Small intestine (tissue), 7 donors: ENCODE results near the gene KCND3. TPM values are rescaled to one million over a fixed set of nuclear protein-coding genes. Genes with fewer than 3 reads are reported as not detected.
A peak's percentile ranks its signal among the peaks of the same experiment; 100 is the strongest.

Experiments
- DNase-seq, 2 donors: peaks; one replicate each; pipeline versions ENCODE4 v3.0.0 to v3.0.0-alpha.2; 2013
- FAIRE-seq: peaks from 2 replicates; lab custom pipeline; 2012; peaks lifted over from hg19 to GRCh38; lab: Jason Lieb, UNC
- H3K27ac ChIP-seq, 3 donors: one replicate each; pipeline ENCODE4 v1.5.1; 2013; ENCODE audit warnings: low read length in 2 of 3, mild to moderate bottlenecking in 2 of 3, control low read depth in 1 of 3, inconsistent platforms in 1 of 3, low read depth in 1 of 3, moderate library complexity in 1 of 3
- H3K27me3 ChIP-seq, 3 donors: one replicate each; pipeline ENCODE4 v1.6.1; 2013; ENCODE audit warnings: low read length in 3 of 3, inconsistent platforms in 1 of 3; ENCODE audit not compliant: control insufficient read depth in 3 of 3, insufficient read depth in 3 of 3
- H3K36me3 ChIP-seq, 3 donors: one replicate each; pipeline ENCODE4 v1.6.1; 2013; ENCODE audit warnings: low read length in 3 of 3, inconsistent platforms in 1 of 3, low read depth in 1 of 3, mild to moderate bottlenecking in 1 of 3, moderate library complexity in 1 of 3; ENCODE audit not compliant: control insufficient read depth in 3 of 3, insufficient read depth in 2 of 3
- H3K4me1 ChIP-seq, 3 donors: one replicate each; pipeline ENCODE4 v1.6.1; 2013; ENCODE audit warnings: low read length in 2 of 3, inconsistent platforms in 1 of 3, low read depth in 1 of 3, mild to moderate bottlenecking in 1 of 3, moderate library complexity in 1 of 3; ENCODE audit not compliant: control insufficient read depth in 3 of 3, insufficient read depth in 2 of 3
- H3K4me3 ChIP-seq, 3 donors: one replicate each; pipeline ENCODE4 v1.5.1; 2013; ENCODE audit warnings: low read length in 3 of 3, control low read depth in 1 of 3, inconsistent platforms in 1 of 3, low read depth in 1 of 3, mild to moderate bottlenecking in 1 of 3, moderate library complexity in 1 of 3
- H3K9me3 ChIP-seq, 2 donors: one replicate each; pipeline ENCODE4 v1.6.1; 2013; ENCODE audit warnings: low read depth in 1 of 2, low read length in 1 of 2; ENCODE audit not compliant: control insufficient read depth in 2 of 2, insufficient read depth in 1 of 2
- WGBS, 3 donors: extraction: QIAGEN DNeasy Blood & Tissue Kit; methylation state at CpG; one replicate each; pipeline ENCODE4 v1.1.7; 2013; 5-methylcytosine and 5-hydroxymethylcytosine counted together
- polyA plus RNA-seq, 4 donors: library from polyadenylated mRNA; stranded (reverse) in 3 of 4; unstranded in 1 of 4; fragments of 200-250 nt in 3 of 4; fragments of 120-200 nt in 1 of 4; gene quantifications; one replicate each; pipeline versions ENCODE4 v1.2.1 to v1.2.3, GENCODE V29; 2013
- donor health status: healthy with polysubstance abuse.
- donor health status: control.
- donor health status: control.
- donor health status: Bipolar disorder and iron deficiency.
- donor health status: healthy.

KCND3 gene
- polyA plus RNA-seq, 4 donors: 0.27 to 1.8 (median 0.86) TPM; not detected in 1

DNA sequence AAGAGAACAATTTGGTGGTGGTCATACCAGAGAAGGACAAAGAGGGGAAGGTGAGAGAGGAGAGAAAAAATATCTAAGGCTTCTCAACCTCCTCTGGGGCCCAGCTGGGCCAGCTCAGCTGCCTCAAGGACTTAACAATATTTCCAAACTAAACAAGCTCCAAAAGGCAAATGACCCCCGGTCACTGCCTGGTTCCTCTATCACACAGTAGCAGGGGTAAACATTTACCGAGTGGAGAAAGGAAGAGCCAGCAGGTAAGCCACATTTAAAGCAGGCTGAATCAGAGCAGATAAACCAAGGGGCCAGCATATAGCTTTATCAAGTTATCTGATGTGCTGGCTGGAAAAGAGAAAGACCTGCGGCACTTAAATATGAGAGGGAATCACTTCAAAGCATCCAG lies 102.1 kb downstream of the KCND3 start:
- Histone ChIP-seq H3K4me1 (no peaks in the 10 kb centered on the region), H3K27me3 (peaks cover 0 to 6% (median 0%) of the 10 kb centered on the region in 3 donors), H3K27ac (no peak overlapping the region), H3K9me3 (no peaks in the 10 kb centered on the region), H3K36me3 (no peaks in the 10 kb centered on the region), H3K4me3 (no peak overlapping the region)
- DNase-seq (no peak), FAIRE-seq (no peak)
- 10 to 41% (median 30%) methylated on average over 3 of the region's 3 CpGs for WGBS, 3 donors

DNA sequence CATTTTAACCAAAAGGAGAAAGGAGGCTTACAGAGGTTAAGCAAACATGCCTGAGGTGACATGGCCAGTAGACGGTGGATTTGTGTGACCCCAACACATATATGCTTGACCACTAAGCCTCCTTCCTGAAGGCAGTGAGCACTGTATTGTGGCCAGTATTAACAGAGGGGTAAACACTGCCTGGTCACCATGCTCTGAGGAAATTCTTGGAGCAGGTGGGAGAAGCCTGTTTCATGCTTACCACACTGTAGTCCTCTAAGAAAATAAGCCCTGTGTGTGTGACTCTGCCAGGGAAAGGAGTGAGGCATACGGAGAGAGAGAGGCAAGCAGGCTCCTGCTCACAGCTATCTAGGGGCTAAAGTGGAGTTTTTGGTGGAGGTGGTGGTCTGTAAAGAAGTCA lies 102.7 kb downstream of the KCND3 start:
- Histone ChIP-seq H3K27ac (peak overlapping the region in 1 of 3 donors; percentile 19), H3K9me3 (no peaks in the 10 kb centered on the region), H3K36me3 (no peaks in the 10 kb centered on the region), H3K4me1 (no peaks in the 10 kb centered on the region), H3K4me3 (no peak overlapping the region), H3K27me3 (peaks cover 0 to 6% (median 0%) of the 10 kb centered on the region in 3 donors)
- 48 to 60% (median 52%) methylated on average over 2 of the region's 2 CpGs for WGBS, 3 donors
- DNase-seq: no peak
- FAIRE-seq: no peak

DNA sequence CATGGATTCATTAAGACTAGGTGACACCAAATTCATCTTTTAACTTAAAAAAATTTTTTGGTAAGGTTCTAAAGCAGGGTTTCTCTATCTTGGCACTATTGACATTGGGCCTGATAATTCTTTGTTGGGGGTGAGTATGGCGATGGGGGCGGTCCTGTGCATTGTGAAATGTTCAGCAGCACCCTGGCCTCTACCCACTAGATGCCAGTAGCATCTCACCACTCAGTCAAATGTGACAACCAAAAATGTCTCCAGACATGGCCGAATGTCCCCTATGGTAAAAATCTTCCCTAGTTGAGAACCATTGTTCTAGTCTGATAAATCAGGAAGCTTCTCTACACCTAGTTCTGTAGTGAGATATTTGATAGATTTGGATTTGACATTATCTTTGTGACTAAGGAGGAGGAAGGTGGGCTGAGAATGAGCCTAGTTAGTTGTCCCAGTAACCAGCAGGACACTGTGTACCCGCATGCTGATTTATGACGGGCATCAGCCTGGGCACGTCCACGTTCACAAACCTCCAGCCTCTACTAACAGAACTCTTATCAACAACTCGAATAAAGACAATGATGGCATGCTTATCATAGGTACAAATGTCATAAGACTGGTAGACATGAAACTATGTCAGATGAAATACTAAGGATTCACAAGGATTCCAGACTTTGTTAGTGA lies 104.6 kb downstream of the KCND3 start:
- no peak overlapping the region for H3K4me3 ChIP-seq
- no peak for DNase-seq
- H3K27ac ChIP-seq: no peak overlapping the region
- FAIRE-seq: no peak
- H3K27me3 ChIP-seq: peaks cover 0 to 6% (median 0%) of the 10 kb centered on the region in 3 donors
- H3K9me3 ChIP-seq: no peaks in the 10 kb centered on the region
- no peaks in the 10 kb centered on the region for H3K36me3 ChIP-seq
- H3K4me1 ChIP-seq: no peaks in the 10 kb centered on the region
- WGBS, 3 donors: 71 to 82% (median 79%) methylated on average over 8 of the region's 8 CpGs

DNA sequence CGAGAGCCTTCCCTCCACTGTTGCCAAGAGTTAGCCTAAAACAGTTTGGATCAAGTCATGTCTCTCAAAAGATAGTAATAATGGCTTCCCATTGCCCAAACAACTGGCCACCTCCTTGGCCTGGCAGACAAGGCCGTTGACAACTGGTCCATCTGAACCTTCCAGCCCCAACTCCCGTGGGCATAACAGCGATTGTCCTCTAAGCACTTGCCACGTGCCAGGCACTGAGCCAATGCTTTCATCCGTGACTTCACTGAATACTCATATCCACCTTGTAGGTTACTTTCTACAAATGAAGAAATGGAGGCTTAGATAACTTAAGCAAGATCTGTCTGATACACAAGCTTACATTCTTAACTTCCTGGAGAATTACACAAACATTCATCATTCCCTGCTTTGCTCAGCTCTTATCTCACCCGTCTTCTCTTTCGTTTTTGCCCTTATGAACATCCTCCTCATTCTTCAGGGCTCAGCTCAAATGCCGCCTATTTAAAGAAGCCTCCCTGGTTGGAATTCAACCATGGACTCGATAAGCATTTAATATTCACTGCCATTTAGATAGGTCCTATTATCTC lies 106.4 kb downstream of the KCND3 start:
- 53 to 58% (median 54%) methylated on average over 10 of the region's 10 CpGs for WGBS, 3 donors
- FAIRE-seq (no peak), DNase-seq (no peak)
- Histone ChIP-seq H3K27me3 (peaks cover 0 to 6% (median 0%) of the 10 kb centered on the region in 3 donors), H3K4me1 (no peaks in the 10 kb centered on the region), H3K36me3 (no peaks in the 10 kb centered on the region), H3K4me3 (no peak overlapping the region), H3K9me3 (no peaks in the 10 kb centered on the region), H3K27ac (peak overlapping the region in 1 of 3 donors; percentile 0)

DNA sequence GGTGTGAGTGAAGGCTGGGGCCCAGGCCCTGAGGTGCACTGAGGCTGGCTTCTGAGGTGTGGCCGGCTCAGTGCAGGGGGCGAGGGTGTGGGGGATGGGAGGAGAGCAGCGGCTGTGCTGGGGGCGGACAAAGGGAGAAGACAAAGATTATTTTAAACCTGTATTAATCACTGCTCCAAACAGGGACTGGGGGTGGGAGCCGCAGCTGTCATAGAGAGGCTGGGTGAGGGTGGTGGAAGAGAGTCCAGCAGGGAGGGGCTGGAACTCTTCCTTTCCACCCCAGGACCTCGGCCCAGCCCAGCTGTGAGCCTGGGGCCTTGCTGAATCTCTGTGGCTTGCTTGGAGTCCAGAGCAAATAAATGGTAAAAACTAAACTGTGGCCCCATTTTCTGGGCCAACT lies 106.9 kb downstream of the KCND3 start:
- Histone ChIP-seq H3K9me3 (no peaks in the 10 kb centered on the region), H3K27me3 (peaks cover 0 to 6% (median 0%) of the 10 kb centered on the region in 3 donors), H3K27ac (peak overlapping the region in 1 of 3 donors; percentile 0), H3K4me1 (no peaks in the 10 kb centered on the region), H3K36me3 (no peaks in the 10 kb centered on the region), H3K4me3 (no peak overlapping the region)
- FAIRE-seq (no peak), DNase-seq (no peak)
- 48 to 64% (median 55%) methylated on average over 6 of the region's 6 CpGs for WGBS, 3 donors

DNA sequence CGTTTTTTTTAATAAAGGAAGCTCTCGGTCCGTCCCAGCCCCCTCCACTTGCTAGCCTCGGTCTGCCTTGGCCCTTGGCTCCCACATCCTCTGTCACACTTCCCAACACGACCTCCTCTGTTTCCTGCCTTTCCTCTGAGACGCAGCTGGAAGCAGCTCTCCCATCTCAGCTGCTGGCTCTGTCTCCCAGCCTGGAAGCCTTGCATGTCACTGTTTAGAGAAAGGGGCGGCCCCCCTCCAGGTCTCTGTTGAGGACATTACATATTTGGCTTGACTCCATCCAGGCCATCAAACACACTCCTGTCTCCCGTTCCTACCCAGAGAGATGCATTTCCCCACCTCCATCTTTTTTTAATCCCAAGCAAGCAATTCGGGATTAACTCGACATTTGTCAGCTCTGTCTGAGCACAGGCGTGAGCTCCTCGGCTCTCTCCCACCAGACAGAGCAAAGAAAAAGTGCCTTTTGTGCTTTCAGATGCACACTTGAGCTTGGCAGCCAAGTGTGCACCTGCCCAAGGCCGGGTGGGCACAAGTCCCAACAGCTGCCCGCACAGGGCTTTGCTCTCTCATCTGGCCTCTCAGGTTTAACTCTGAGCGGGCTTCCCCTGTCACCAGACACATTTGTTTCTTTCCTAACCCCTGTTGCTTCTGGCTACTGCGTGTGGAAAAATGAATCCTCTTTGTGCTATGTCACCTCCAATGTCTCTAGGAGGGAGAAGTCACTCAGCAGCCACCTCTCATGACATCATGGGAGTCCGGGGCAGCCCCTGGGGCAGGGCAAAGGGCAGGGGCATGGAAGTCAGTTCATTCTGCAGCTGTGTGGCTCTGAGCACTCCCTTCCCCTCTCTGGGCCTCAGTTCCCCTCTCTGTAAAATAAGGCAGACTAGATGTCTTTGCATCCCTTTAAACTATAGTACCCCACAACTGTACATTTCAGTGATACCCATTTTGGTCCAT lies 108.3 kb downstream of the KCND3 start:
- no peak overlapping the region for H3K4me3 ChIP-seq
- peaks cover 0 to 3% (median 0%) of the 10 kb centered on the region in 3 donors for H3K27me3 ChIP-seq

DNA sequence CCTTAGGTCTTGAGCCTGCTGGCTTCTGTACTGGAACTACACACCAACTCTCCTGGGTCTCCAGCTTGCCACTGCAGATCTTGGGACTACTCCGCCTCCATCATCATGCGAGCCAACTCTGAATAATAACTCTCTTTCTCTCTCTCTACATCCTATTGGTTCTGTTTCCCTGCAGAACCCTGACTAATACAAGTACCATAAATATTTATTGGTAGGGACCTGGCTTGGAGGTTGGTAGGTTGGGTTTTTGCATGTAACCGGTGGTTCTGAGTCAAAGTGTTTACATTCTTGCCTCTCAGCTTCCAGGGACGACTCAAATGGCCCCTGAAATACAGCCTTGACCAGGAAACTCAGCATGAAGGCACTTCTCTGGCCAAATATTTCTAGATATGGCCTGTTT lies 110.4 kb downstream of the KCND3 start:
- Histone ChIP-seq H3K4me1 (no peaks in the 10 kb centered on the region), H3K9me3 (no peaks in the 10 kb centered on the region), H3K27me3 (peaks cover 0 to 3% (median 0%) of the 10 kb centered on the region in 3 donors), H3K36me3 (no peaks in the 10 kb centered on the region), H3K4me3 (no peak overlapping the region), H3K27ac (peak overlapping the region in 1 of 3 donors; percentile 31)
- WGBS, 3 donors: 51 to 54% (median 53%) methylated on average over 4 of the region's 4 CpGs
- no peak for FAIRE-seq
- DNase-seq: no peak

More for the DNA sequence above, 108.3 kb downstream of the KCND3 start:
- 30 to 43% (median 41%) methylated on average over 17 of the region's 17 CpGs for WGBS, 3 donors
- Histone ChIP-seq H3K9me3 (no peaks in the 10 kb centered on the region), H3K27ac (no peak overlapping the region), H3K4me1 (no peaks in the 10 kb centered on the region), H3K36me3 (no peaks in the 10 kb centered on the region)
- FAIRE-seq (no peak), DNase-seq (peak in 1 of 2 donors; percentile 20)

DNA sequence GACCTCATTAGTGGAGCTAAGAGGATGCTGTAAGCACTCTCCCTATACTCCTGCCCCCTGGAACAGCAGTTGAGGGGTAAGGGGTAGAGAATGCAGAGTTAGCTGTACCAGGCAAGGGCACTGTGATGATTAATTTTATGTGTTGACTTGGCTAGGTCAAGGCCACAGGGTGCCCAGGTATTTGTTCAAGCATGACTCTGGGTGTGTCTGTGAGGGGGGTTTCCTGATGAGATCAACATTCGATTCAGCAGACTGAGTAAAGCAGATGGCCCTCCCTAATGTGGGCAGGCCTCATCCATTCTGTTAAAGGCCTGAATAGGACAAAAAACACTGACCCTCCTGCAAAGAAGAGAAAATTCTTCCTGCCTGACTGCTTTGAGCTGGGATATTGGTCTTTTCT lies 110.8 kb downstream of the KCND3 start:
- Histone ChIP-seq H3K27me3 (no peaks in the 10 kb centered on the region), H3K9me3 (no peaks in the 10 kb centered on the region), H3K4me3 (no peak overlapping the region), H3K36me3 (no peaks in the 10 kb centered on the region), H3K27ac (peak overlapping the region in 1 of 3 donors; percentile 11), H3K4me1 (no peaks in the 10 kb centered on the region)
- FAIRE-seq: no peak
- WGBS, 3 donors: 0 to 24% (median 10%) methylated on average over 1 of the region's 1 CpG
- no peak for DNase-seq
